NCI-H69 (cell line): ENCODE results near the gene DDX4.
"Not testable (repeated sequence)": the region's sequence is repeated elsewhere in the genome, so short reads cannot be mapped to it uniquely, and the experiment has no call there.

Experiments used
- DNase-seq: peaks from one replicate; lab custom pipeline; 2025; lab: John Stamatoyannopoulos, UW

DDX4 gene

GRCh38 chr5:55724281-55724680, 13.6 kb upstream of the DDX4 start:
- no peak for DNase-seq

GRCh38 chr5:55731848-55732247, 6.0 kb upstream of the DDX4 start:
- DNase-seq: no peak

- DNase-seq: no peak
Observed at GRCh38 chr5:55732585-55732984, 5.3 kb upstream of the DDX4 start.

GRCh38 chr5:55734658-55735057, 3.2 kb upstream of the DDX4 start:
- no peak for DNase-seq

GRCh38 chr5:55742778-55743177, 4.9 kb downstream of the DDX4 start:
- DNase-seq: no peak

- no peak for DNase-seq
Observed at GRCh38 chr5:55747778-55748318, 10.0 kb downstream of the DDX4 start.

GRCh38 chr5:55749387-55749786, 11.5 kb downstream of the DDX4 start:
- no peak for DNase-seq

- no peak for DNase-seq
Observed at GRCh38 chr5:55750063-55750462, 12.2 kb downstream of the DDX4 start.

GRCh38 chr5:55750499-55750898, 12.6 kb downstream of the DDX4 start:
- DNase-seq: no peak

- DNase-seq: no peak
Observed at GRCh38 chr5:55758231-55758630, 20.4 kb downstream of the DDX4 start.

- DNase-seq: no peak
Observed at GRCh38 chr5:55758714-55759113, 20.9 kb downstream of the DDX4 start.

GRCh38 chr5:55761721-55762120, 23.9 kb downstream of the DDX4 start:
- DNase-seq: not testable (repeated sequence)

GRCh38 chr5:55763746-55764420, 26.0 kb downstream of the DDX4 start:
- no peak for DNase-seq

- no peak for DNase-seq
Observed at GRCh38 chr5:55768279-55768678, 30.4 kb downstream of the DDX4 start.

- no peak for DNase-seq
Observed at GRCh38 chr5:55771175-55771655, 33.4 kb downstream of the DDX4 start.

GRCh38 chr5:55773057-55773456, 35.2 kb downstream of the DDX4 start:
- no peak for DNase-seq

- DNase-seq: no peak
Observed at GRCh38 chr5:55777332-55777731, 39.5 kb downstream of the DDX4 start.

- no peak for DNase-seq
Observed at GRCh38 chr5:55800924-55801323, 63.1 kb downstream of the DDX4 start.

- DNase-seq: peak; percentile 36
Observed at GRCh38 chr5:55808814-55809213, 71.0 kb downstream of the DDX4 start.

- not testable (repeated sequence) for DNase-seq
Observed at GRCh38 chr5:55815939-55816338, 78.1 kb downstream of the DDX4 start.

GRCh38 chr5:55816342-55816741, 78.5 kb downstream of the DDX4 start:
- no peak for DNase-seq

- no peak for DNase-seq
Observed at GRCh38 chr5:55817030-55817429, 79.2 kb downstream of the DDX4 start.

- no peak for DNase-seq
Observed at GRCh38 chr5:55820488-55820887, 82.6 kb downstream of the DDX4 start.
